GM12878 (cell line): ENCODE results near the gene F12. TPM values are rescaled to one million over a fixed set of nuclear protein-coding genes. Genes with fewer than 3 reads are reported as not detected.

Source experiments
- ASH2L ChIP-seq: fragments of 300-600, 200-600 bp; sonication (generic); IDR thresholded peaks from 2 replicates; pipeline ENCODE4 v1.6.1; 2017; ENCODE audit warnings: low read depth, mild to moderate bottlenecking, borderline replicate concordance
- ATF7 ChIP-seq: fragments of 450-650 bp; IDR thresholded peaks from 2 replicates; pipeline ENCODE4 v1.6.1; 2016; ENCODE audit warnings: low read depth, mild to moderate bottlenecking
- CTCF ChIP-seq, 3 experiments: IDR thresholded peaks in 2 of 3; conservative IDR thresholded peaks in 1 of 3; 2 replicates each; pipeline ENCODE4 v1.5.1; 2011; ENCODE audit warnings: low read depth in 3 of 3, low read length in 3 of 3, mild to moderate bottlenecking in 3 of 3, control low read depth in 2 of 3, moderate library complexity in 2 of 3, inconsistent platforms in 1 of 3, mixed read lengths in 1 of 3; ENCODE audit not compliant: control insufficient read depth in 2 of 3, insufficient read depth in 1 of 3; ENCODE audit errors: extremely low read depth in 1 of 3
- ESRRA ChIP-seq: IDR thresholded peaks from 2 replicates; pipeline ENCODE4 v1.6.1; 2012; ENCODE audit warnings: mild to moderate bottlenecking, low read length, improper control_type of control experiment
- JUND ChIP-seq: IDR thresholded peaks from 2 replicates; pipeline ENCODE4 v1.6.1; 2012; ENCODE audit warnings: low read depth, mild to moderate bottlenecking, low read length, improper control_type of control experiment, moderate library complexity
- KDM1A ChIP-seq: fragments of 200-600 bp; sonication (generic); IDR thresholded peaks from 2 replicates; pipeline ENCODE4 v1.6.1; 2016; ENCODE audit warnings: borderline replicate concordance
- MLLT1 ChIP-seq: fragments of 450-650 bp; IDR thresholded peaks from 2 replicates; pipeline ENCODE4 v1.6.1; 2016; ENCODE audit warnings: mild to moderate bottlenecking
- MTA3 ChIP-seq: IDR thresholded peaks from 2 replicates; pipeline ENCODE4 v1.6.1; 2012; ENCODE audit warnings: low read length, inconsistent platforms, borderline replicate concordance
- PAX5 ChIP-seq: IDR thresholded peaks from 2 replicates; pipeline ENCODE4 v1.6.1; 2011; ENCODE audit warnings: low read depth, low read length, borderline replicate concordance
- POLR2A ChIP-seq: IDR thresholded peaks from 2 replicates; pipeline ENCODE4 v1.6.1; 2011; ENCODE audit warnings: low read depth, mild to moderate bottlenecking, low read length
- POLR2AphosphoS2 ChIP-seq: IDR thresholded peaks from 2 replicates; pipeline ENCODE4 v1.6.1; 2011; ENCODE audit warnings: low read depth, mild to moderate bottlenecking, low read length, improper control_type of control experiment, moderate library complexity
- RBBP5 ChIP-seq: fragments of 200-600 bp; sonication (generic); conservative IDR thresholded peaks from 2 replicates; pipeline ENCODE4 v1.6.1; 2016
- RCOR1 ChIP-seq: conservative IDR thresholded peaks from 2 replicates; pipeline ENCODE4 v1.6.1; 2012; ENCODE audit warnings: low read depth, low read length, improper control_type of control experiment
- SIN3A ChIP-seq: IDR thresholded peaks from 2 replicates; pipeline ENCODE4 v1.6.1; 2012; ENCODE audit warnings: low read depth, low read length, improper control_type of control experiment
- SRF ChIP-seq, 2 experiments: IDR thresholded peaks; 2 replicates each; pipeline ENCODE4 v1.6.1; 2011; ENCODE audit warnings: low read depth in 2 of 2, low read length in 2 of 2, mild to moderate bottlenecking in 1 of 2, moderate library complexity in 1 of 2
- STAT1 ChIP-seq: fragments of 450-650 bp; conservative IDR thresholded peaks from 2 replicates; pipeline ENCODE4 v1.6.1; 2014; ENCODE audit warnings: antibody characterized with exemption, mild to moderate bottlenecking
- STAT3 ChIP-seq: IDR thresholded peaks from 2 replicates; pipeline ENCODE4 v1.6.1; 2011; ENCODE audit warnings: low read depth, low read length, improper control_type of control experiment
- SUPT20H ChIP-seq: IDR thresholded peaks from 2 replicates; pipeline ENCODE4 v1.6.1; 2011; ENCODE audit warnings: low read depth, mild to moderate bottlenecking, low read length, moderate library complexity, borderline replicate concordance; ENCODE audit not compliant: control insufficient read depth
- SUZ12 ChIP-seq: fragments of 200-600 bp; sonication (generic); IDR thresholded peaks from one replicate; pipeline ENCODE4 v1.6.1; 2018; ENCODE audit warnings: antibody characterized with exemption, mild to moderate bottlenecking; ENCODE audit not compliant: unreplicated experiment
- TCF3 ChIP-seq: IDR thresholded peaks from 2 replicates; pipeline ENCODE4 v1.6.1; 2012; ENCODE audit warnings: low read depth, mild to moderate bottlenecking, low read length, borderline replicate concordance; ENCODE audit not compliant: insufficient read depth
- WRNIP1 ChIP-seq: IDR thresholded peaks from 2 replicates; pipeline ENCODE4 v1.6.1; 2011; ENCODE audit warnings: low read depth, low read length, improper control_type of control experiment, borderline replicate concordance
- YY1 ChIP-seq: IDR thresholded peaks from 2 replicates; pipeline ENCODE4 v1.6.1; 2011; ENCODE audit warnings: low read depth, mild to moderate bottlenecking, low read length
- ZNF24 ChIP-seq: fragments of 450-650 bp; IDR thresholded peaks from 2 replicates; pipeline ENCODE4 v1.6.1; 2017; ENCODE audit warnings: antibody characterized with exemption, mild to moderate bottlenecking
- polyA plus RNA-seq, 11 experiments: library from polyadenylated mRNA; depleted of rRNA in 4 of 11; unstranded in 6 of 11; stranded (reverse) in 5 of 11; fragments of >200 nt; fragmentation: Nextera tagmentation in 4 of 11; fragmentation: Illumina TruSeq in 1 of 11; extraction: Ambion mirVana in 4 of 11; extraction: Trizol in 1 of 11; gene quantifications; 1 replicate in 1 of 11; 2 replicates in 10 of 11; pipeline versions ENCODE4 v1.2.1 to v1.2.3, GENCODE V29; 2011 to 2016; ENCODE audit warnings: inconsistent platforms in 2 of 11, missing spikeins in 2 of 11, low read depth in 1 of 11
- total RNA-seq, 4 experiments: library from RNA; depleted of rRNA in 3 of 4; stranded (reverse); fragments of >200 nt in 3 of 4; fragmentation: Illumina TruSeq in 1 of 4; extraction: Trizol in 1 of 4; gene quantifications; 2 replicates each; pipeline versions ENCODE4 v1.2.1 to v1.2.3, GENCODE V29; 2013 to 2021
- TF ChIP-seq, protein P1 (sequence below): fragments of 450-650 bp; IDR thresholded peaks from 2 replicates; pipeline ENCODE4 v1.6.1; 2018; ENCODE audit warnings: borderline replicate concordance, mild to moderate bottlenecking; ENCODE audit not compliant: partially characterized antibody
- TF ChIP-seq, protein P2 (sequence below): IDR thresholded peaks from 2 replicates; pipeline ENCODE4 v1.6.1; 2011; ENCODE audit warnings: borderline replicate concordance, low read depth, mild to moderate bottlenecking, moderate library complexity, mixed read lengths, low read length; ENCODE audit not compliant: insufficient read depth; ENCODE audit errors: extremely low read length

The F12 gene
- total and polyA plus RNA-seq, 10 of the 15 experiments (the other 5 are each of a cell fraction or from before 2014, with no cell fraction given), result 0.25 to 11.3 (median 5.5) TPM

- TF ChIP-seq ATF7 (no peak), CTCF (IDR thresholded peaks at IDR 0.05 in 2 of 3, conservative IDR thresholded peaks at IDR 0.05 in 1 of 3; ENCODE audit: control insufficient read depth in 2 of 3, extremely low read depth in 1 of 3, insufficient read depth in 1 of 3, low read depth in 3 of 3, low read length in 3 of 3) (no peak), SIN3A (no peak), KDM1A (no peak), MTA3 (no peak), SUPT20H (no peak), POLR2AphosphoS2 (no peak), JUND (no peak), ASH2L (no peak), SUZ12 (no peak), STAT1 (no peak), STAT3 (no peak), YY1 (peak; percentile 5; the same call in 1 of the 2 replicates), WRNIP1 (no peak), ESRRA (no peak), SRF (IDR thresholded peaks at IDR 0.05; ENCODE audit: low read depth in 2 of 2, low read length in 2 of 2) (no peak), MLLT1 (peak; percentile 52; the same call in 1 of the 2 replicates), TCF3 (peak; percentile 100), RCOR1 (no peak), PAX5 (peak; percentile 94), RBBP5 (no peak), ZNF24 (no peak), POLR2A (no peak)
- TF ChIP-seq, protein P1, sequence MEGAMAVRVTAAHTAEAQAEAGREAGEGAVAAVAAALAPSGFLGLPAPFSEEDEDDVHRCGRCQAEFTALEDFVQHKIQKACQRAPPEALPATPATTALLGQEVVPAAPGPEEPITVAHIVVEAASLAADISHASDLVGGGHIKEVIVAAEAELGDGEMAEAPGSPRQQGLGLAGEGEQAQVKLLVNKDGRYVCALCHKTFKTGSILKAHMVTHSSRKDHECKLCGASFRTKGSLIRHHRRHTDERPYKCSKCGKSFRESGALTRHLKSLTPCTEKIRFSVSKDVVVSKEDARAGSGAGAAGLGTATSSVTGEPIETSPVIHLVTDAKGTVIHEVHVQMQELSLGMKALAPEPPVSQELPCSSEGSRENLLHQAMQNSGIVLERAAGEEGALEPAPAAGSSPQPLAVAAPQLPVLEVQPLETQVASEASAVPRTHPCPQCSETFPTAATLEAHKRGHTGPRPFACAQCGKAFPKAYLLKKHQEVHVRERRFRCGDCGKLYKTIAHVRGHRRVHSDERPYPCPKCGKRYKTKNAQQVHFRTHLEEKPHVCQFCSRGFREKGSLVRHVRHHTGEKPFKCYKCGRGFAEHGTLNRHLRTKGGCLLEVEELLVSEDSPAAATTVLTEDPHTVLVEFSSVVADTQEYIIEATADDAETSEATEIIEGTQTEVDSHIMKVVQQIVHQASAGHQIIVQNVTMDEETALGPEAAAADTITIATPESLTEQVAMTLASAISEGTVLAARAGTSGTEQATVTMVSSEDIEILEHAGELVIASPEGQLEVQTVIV, result no peak
- TF ChIP-seq, protein P2, sequence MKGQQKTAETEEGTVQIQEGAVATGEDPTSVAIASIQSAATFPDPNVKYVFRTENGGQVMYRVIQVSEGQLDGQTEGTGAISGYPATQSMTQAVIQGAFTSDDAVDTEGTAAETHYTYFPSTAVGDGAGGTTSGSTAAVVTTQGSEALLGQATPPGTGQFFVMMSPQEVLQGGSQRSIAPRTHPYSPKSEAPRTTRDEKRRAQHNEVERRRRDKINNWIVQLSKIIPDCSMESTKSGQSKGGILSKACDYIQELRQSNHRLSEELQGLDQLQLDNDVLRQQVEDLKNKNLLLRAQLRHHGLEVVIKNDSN, result no peak
Observed at GRCh38 chr5:177431317-177432142, 22.2 kb upstream of the F12 start (continued).
